Astrocyte of the hippocampus (primary cell): ENCODE measurements around the gene BSND.
"Not testable (repeated sequence)": the region's sequence is repeated elsewhere in the genome, so short reads cannot be mapped to it uniquely, and the experiment has no call there.

Source experiments
- DNase-seq: peaks from one replicate; pipeline ENCODE4 v3.0.0; 2011; ENCODE audit warnings: low read depth, low spot score

The BSND gene

DNA sequence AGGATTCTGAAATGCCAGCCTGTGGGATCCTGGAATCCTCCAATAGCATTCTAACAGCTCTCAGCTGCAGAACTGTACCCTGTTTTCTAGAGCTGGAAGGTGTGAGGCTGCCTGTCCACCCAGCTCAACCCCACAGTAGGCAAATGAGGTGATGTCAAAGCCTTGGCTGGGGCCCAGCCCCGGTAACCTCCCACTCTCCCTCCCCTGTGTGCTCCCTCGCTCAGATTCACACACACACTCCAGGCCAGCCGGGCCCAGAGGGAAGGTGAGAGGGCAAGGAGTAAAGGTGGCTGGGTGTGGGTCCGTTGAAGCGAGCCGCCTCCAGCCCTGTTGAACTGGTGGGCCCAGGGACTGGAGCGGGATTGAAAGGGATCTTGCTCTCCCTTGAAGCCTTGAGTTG, at the start of gene BSND:
TSS of gene BSND (plus strand) at position 257 of the 400 bp plus-strand sequence. CDS start 254 bp downstream, outside the sequence.
- no peak for DNase-seq

DNA sequence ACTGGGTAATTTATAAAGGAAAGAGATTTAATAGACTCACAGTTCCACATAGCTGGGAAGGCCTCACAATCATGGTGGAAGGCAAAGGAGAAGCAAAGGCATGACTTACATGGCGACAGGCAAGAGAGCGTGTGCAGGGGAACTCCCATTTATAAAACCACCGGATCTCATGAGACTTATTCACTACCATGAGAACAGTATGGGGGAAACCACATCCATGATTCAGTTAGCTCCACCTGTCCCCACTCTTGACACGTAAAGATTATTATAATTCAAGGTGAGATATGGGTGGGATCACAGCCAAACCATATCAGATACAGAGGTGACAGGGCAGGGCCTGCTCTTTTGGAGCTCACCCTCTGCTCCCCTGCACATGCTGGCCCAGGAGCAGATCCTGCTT, 49.7 kb upstream of the BSND start:
- DNase-seq, result no peak

DNA sequence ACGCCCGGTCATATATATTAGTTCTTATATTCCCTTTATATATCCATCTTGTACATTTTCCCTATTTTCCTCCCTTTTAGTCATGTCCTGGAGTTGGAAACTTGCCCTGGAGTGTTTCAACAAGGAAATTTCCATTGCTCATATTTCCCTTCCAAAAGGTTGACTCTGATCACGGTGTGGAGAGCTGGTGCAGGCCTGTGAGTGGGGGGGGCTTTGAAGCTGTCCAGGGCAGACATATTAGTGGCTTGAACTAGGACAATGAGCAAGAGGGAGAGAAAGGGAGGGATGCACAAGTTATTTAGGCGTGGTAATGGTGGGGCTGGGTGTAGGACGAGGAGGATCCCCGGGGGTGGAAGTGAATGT, 48.7 kb upstream of the BSND start:
- DNase-seq, result no peak

DNA sequence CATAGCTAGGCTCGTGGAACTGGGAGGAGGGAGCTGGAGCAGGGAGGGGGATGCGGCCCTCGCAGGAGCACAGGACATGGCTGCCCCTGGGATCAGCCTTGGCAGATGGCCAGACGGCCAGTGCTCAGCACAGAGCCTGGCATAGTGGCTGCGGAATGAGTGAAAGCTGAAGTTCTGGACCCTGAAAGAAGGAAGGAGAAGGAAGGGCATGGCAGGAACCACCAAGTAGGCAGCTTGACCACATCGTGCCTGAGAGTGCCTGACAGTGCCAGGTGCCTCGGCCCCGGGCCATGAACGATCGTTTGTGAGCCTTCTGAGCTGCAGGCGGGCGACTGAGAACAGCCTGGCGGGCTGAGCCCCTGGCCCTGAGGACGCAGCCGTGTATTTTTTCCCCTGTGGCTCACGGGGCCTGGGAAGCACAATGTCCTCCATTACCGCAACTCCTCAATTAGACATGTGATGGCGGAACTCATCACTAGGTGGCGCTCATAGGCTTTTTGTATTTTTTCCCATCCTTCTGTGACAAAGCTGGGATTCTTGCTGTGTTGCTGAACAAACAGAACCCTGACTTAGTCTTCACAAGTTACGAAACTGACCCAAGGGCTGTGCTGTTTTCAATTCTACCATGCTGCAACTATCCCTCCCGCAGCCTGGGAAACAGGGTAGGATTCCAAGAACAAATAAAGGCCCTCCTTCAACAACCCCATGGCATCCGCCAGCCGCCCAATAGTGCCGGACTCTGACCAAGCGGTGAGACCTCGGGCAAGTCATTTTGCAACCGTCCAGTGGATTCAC, 48.2 kb upstream of the BSND start:
- DNase-seq, result peak; percentile 90

DNA sequence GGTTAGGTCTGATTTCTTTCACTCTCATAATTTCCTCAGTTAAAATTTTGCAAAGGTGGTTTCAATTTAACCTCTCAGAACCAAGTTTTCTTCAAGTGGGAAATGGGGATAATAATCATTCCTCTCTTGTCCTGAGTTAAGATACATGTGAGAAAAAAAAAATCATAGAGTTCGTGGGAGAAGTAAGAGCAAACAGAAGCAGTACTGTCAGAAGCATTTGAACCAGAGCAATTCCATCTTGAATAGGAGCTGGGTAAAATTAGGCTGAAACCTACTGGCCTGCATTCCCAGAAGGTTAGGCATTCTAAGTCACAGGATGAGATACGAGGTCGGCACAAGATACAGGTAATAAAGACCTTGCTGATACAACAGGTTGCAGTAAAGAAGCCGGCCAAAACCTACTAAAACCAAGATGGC, 46.9 kb upstream of the BSND start:
- DNase-seq, result no peak

DNA sequence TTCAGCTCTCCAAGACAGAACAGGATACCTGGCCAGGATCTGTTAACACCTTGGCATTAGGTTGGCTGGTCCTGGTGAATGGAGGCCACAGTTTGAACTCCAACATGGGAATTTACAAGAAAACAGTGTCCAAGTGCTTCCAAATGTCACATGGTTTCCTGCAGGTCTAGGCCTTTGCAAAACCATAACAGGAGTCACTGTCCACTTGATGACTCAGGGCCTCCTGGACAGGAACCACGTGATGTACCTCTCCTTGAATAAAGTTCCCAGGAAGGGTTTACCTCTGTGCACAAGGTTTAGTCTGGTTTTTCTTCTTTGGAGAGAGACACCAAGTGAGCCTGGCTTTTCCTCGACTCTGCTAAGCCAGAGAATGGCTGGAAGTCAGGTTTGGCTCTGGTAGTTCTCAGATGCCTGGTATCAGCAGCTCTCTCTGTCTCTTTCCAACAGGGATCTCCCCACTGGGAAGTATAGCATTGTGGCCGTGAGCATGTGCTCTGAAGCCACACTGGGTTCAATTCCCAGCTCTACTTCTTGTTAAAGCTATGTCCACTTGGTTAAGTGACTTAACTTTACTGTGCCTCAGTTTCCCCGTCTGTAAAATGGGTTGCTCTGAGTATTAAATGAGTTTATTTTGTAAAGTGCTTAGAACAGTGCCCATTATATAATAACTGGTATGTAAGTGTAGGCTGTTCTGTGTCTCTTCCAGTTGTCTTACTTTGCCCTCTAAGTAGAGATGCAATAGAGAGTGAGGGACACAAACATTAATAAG, 45.6 kb upstream of the BSND start:
- no peak for DNase-seq

DNA sequence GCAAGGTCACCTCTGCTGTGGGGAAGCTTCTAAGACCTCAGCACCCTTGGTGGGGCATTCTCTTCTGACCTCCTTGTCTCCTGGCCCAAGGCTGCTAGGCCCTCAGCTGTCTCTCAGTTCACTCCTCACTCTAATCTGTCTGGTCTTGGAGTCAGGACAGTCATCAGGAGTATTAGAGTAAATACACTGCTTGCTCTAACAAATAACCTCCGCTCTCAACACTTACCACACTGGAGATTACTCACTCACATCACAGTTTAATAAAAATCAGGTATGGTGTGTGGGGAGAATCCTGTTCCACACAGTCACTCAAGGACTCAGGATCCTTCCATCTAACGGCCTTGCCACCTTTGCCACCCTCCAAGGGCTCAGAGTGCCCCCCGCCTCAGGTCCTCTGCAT, 44.9 kb upstream of the BSND start:
- no peak for DNase-seq

DNA sequence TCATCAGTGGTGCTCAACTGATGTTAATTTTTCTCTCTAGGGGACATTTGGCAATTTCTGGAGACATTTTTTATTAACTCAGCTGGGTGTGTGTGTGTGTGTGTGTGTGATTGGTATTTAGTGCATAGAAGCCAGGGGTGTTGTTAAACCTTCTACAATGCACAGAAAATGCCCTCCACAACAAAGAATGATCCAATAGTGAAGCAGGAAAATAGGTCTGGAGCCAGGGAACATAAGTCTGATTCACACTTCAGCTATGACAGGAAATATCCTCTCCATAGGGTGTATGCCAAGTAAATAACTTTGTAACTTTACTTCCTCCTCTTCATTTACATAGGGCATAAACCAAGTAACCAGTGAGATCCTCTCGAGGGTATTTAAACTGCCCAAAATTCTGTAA, 43.4 kb upstream of the BSND start:
- peak; percentile 48 for DNase-seq

DNA sequence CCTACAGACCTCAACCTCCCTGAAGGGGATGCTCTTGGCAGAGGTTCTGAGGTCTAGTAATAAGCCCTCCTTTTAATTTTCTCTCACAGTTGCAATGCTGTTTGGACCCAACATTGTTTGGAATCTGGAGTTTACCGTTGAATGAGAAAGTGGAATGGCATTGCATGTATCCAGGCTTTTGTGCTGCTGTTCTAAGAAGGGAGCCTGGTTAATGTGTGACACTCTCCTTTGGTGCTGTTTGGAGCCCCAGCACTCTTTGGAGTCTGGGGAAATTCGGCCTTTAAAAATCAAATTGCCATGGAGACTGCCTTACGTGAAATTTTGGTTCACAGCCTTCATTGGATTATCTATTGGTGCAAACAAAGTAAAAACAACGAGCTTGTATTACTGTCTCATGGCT, 42.0 kb upstream of the BSND start:
- no peak for DNase-seq

DNA sequence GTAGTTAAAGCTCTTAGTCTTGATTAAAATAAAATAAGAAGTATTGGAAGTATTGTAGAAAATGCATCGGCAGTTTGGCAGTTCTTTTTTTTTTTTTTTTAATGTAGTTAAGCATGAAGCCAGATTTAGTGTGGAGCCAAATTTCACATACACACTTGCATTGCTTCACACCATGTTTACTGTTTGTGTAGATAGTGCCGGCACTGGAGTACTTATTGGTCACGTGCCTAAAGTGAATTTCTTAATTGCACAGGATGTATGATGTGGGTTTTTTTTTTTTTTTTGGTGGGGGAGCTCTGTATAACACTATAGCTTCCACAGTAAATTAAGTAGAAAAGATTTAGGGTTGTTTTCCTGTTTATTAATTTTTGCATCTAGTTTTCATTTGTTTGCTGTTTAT, 39.5 kb upstream of the BSND start:
- DNase-seq, result no peak

DNA sequence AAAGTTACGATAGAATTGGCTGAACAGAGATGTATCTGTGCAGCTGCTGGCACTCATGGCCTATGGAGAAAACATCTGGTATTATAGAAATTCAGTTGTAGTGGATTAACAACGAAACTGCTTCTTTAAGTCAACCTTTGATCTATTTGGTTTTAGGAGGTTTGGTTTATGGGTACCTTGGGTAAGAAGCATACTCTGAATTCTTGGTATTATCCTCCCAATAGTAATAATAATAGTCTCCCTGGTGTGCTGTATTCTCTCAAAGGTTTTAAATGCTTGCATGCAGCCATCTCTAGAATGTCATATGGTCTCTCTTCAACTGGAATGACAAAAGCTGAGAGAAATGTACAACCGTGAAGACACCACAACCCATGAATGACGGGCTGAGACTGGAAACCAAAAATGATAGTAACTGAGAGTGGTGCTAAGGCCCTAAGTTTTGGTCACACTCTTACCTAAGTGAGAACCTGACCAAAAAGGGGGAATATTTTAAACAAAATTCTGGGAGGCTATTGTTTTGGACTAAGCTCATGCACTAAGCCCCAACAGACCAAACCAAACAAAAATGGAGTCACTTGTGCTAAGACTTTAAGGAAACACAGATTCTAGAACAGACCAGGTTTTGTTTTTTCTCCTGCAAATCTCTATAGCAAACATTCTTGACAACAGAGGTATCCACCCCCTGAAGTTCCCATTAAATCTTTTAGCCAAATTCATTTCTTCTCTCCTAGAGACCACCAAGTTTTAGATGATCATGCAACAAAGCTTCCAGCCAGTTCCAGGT, 35.9 kb upstream of the BSND start:
- DNase-seq, result no peak

DNA sequence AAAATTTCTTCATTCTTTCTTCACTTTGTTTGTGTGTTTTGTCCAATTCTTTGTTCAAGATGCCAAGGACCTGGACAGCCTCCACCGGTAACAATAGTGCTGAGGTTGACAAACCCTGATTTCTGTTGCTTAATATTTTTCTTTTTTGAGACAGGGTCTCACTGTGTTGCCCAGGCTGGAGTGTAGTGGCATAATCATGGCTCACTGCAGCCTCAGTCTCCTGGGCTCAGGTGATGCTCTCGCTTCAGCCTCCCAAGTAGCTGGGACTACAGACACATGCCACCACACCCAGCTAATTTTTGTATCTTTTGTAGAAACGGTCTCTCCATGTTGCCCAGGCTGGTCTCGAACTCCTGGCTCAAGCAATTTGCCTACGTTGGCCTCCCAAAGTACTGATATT, 34.9 kb upstream of the BSND start:
- DNase-seq, result not testable (repeated sequence)

DNA sequence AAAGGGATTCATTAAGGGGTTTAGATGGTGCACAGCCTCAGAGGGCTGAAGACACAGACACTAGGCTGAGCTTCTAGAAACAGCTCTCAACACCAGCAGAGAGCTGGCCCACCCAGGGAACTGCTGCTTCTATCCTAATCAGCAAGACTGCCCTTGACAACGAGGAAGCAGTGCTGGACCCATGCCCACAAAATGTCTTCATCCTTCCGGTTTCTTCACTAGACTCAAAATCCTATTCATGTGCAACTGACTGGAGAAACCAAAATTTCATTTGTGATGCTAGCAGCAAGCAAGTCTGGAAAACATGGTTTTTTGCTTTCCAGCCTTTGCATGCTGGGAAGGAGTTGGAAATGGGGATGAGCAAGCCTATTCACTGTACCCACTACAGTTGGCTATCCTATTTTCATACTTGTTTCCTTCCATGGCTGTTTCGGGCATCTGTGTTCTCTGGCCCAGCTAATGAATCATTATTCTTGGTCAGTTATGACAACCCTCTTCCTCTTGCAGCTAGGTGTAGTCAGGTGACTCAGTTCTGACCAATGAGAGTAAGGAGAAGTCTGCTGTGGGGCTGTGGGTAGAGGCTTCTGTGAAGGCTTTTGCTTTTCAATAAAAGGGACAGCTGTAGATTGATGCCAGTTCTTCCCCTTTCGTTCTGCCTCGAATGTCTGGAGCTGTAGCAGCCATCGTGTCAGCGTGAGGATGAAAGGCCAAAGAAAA, 33.0 kb upstream of the BSND start:
- no peak for DNase-seq

DNA sequence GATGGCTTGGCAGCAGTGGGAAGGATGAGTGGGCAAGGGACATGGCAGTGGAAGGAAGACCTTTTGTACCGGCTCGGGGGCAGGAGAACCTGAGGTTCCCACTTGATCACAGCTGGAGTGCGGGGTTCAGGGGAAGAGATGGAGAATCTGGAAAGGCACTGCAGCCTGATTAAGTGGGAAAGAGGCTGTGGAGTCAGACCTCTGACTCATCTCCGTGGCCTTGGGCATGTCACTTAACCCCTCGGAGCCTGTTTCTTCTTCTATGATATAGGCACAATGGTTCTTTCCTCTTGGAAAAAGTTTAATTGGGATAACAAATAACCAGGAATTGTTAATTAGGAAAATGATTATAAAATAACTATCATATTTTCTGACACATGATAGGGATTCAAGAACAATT, 31.4 kb upstream of the BSND start:
- DNase-seq, result no peak

DNA sequence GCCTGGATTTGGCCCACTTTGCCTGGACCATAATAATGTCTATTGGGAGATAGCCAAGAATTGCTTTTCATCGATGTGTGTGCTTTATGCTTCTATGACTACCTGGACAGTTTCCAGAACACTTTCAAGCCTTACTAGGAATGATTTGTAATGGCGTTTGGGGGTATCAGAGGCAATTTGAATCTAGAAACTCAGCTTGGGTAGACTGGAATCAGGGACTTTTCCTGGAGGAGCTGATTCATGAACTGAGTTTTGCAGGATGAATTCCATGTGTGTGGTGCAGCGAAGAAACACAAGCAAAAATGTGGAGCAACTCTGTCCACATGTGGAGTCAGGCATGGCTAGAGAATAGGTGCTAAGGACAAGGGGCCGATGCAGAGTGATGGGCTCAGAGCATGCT, 30.2 kb upstream of the BSND start:
- no peak for DNase-seq

DNA sequence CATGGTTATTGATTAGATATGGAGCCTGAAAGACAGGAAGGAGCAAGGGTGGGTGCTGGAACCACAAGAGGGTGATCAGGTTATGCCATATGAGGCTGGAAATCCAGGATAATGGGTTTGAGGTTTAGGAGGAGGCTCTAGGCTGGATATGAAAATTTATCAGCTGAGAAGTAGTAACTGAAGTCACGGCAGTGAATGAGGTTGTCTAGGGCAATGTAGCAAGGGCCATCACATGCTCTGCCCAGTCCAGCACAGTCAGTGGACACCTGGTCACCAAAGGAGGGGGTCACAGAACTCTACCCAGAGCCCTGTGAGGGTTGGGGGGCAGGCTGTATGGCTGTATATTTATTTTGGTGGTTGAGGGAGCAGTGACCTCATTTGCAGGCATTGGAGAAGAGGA, 28.9 kb upstream of the BSND start:
- DNase-seq, result no peak

DNA sequence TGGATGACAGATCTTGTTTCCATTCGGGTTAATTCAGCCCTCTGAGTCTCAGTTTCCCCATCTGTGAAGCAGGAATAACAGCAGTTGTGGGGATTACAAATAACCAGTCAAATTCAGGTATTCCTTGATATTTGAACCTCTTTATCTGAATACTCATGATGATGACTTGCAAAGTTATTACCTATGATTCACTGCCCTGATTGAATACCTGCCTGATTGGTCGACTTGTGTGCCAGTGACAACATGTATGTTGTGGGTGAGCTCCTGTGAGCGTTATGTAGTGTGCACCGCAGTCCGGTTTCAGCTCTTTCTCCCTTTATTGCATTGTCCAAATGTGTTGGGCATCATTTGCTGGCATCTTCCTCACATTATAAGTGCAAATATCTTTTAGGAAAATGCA, 27.8 kb upstream of the BSND start:
- DNase-seq, result no peak

DNA sequence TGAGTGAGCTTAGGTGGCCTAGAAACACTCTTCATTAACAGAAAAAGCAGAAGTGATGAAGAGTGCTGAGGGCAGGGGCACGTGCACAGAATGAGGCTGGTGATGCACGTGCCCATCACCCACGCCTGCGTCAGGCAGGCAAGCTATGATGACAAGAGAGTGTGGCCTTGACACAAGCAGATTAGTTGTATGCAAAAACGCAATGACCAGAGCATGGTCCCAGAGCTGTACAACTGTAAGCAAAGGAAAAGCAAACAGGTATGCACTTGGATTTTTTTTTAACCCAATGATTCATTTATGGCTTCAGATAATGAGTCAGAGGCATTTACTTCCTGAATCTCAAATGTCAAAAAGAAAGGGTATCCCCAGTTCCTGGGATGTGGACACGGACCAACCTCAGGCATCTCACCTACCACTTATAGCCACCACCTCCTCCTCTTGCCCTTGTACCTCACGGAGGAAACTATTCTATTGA, 27.4 kb upstream of the BSND start:
- DNase-seq, result no peak

DNA sequence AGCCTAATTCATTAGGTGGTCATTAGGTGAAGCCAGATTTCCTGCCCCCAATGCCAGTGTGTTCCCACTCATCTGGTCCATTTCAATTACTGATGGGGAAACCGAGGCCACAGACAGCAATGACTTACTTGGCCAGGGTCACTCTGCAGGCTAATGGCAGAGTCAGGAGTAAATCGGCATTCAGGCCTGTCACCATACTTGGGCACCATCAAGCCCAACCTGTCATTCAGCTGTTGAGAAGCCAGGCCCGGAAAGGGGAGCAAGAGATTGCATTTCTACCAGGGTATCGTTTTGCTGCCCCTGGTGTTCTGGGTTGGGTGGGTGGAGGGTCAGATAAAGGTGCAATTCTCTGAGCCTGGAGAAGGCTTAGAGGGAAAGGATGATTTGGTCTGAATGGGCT, 26.3 kb upstream of the BSND start:
- no peak for DNase-seq

DNA sequence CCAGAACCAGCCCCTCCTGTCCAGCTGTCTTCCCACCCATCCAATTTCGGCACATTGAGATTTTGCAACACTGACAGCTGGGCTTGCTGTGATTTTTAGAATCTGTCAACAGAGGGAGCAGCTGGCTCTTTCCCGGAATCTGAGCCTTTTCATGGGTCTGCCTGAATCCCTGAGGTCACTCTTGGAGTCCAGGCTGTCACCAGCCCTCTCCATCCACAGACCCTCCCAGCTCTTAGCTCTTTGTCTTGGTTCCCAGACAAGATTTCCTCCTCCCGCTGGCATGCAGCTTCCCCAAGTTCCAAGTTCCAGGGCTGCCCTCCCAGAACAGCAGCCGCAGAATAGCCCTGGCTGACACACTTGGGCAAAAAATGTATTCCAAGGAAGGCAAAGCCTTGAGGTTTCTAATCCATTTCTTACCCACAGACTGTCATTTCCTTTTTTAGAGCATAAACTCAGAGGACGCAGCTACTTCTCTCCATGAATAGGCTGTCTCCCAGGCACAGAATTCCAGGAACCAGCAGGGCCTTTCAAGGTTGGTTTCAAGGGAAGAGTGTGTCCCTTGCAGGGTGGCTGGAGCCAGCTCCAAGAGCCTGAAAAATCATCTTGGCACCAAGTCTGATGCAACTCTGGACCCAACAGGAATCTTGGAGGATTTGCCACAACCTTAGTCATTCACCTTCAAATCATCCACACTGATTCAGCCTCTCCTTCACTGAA, 25.4 kb upstream of the BSND start:
- peak; percentile 57 for DNase-seq
